ENCODE data around the gene ZMPSTE24. TPM values are rescaled to one million over a fixed set of nuclear protein-coding genes. Genes with fewer than 3 reads are reported as not detected.

Gene ZMPSTE24
- total and polyA plus RNA-seq, 2 of the 4 experiments (the other 2 are of a cell fraction) = 21.0 to 28.9 TPM

DNA sequence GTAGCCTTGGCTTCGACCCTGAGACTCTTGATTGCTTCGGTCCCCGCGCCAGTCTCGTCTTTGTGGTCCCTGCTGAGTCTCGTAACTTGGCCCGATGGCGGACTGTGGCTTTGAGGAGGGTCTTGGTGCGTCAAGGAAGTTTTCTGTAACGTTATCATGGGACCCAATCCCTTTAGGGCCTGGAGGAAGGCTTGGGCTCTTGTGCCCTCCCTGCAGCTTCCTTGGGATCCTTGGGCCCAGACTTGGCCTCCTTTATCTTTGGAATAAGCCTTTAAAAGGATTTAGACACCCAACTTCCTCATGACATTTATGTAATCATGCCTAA is 371 bp downstream of the ZMPSTE24 start:
- dilution Hi-C loops (cut with HindIII; ENCODE audit: low sequenced_read_pairs, unreplicated experiment) (no loop called here), in situ Hi-C loops (cut with MboI; ENCODE audit: low sequenced_read_pairs) (no loop called here), intact Hi-C loops (cut with micrococcal nuclease) (loop anchor here (1.0 to 10.0 kb wide), 3 partner anchors 97 to 180 kb away; partner anchors contain the start of gene RLF)
- peaks cover 2% of the 10 kb centered on the region; the same call in 1 of the 2 replicates for H3K4me1 ChIP-seq (ENCODE audit: control insufficient read depth, insufficient read depth, low read length)
- H4K91ac ChIP-seq (ENCODE audit: insufficient read depth, low read depth, low read length) = peak overlapping the region; percentile 74
- peak overlapping the region; percentile 63 for H2AK5ac ChIP-seq (ENCODE audit: low read depth, low read length)
- H3K36me3 ChIP-seq (ENCODE audit: control insufficient read depth, insufficient read depth, low read length) = peaks cover 11% of the 10 kb centered on the region
- ChIA-PET POLR2A (ENCODE audit: unreplicated experiment) (interaction anchor here (0.6 kb wide), 1 partner anchor 80 kb away, joined by 3 read pairs; no protein-coding TSS in a partner anchor), CTCF (no interaction called here)
- peak overlapping the region; percentile 86 for H3K4me2 ChIP-seq (ENCODE audit: low read depth, low read length)
- peak overlapping the region; percentile 72 for H2AK9ac ChIP-seq (replicated peaks; ENCODE audit: low read depth, low read length, poor library complexity)
- H3K9me1 ChIP-seq (ENCODE audit: insufficient read depth, low read length) = peaks cover 5% of the 10 kb centered on the region; the same call in 1 of the 2 replicates
- H3K18ac ChIP-seq (ENCODE audit: low read depth, low read length) = peak overlapping the region; percentile 8
- H3K4ac ChIP-seq (ENCODE audit: low read depth, low read length) = peak overlapping the region; percentile 88
- TF ChIP-seq RFX5 (IDR thresholded peaks at IDR 0.05; ENCODE audit: low read depth, low read length) (no peak), RCOR1 (IDR thresholded peaks at IDR 0.05; ENCODE audit: insufficient replicate concordance, low read length) (no peak), CHD1 (IDR thresholded peaks at IDR 0.05; ENCODE audit: low read depth, low read length) (no peak), BHLHE40 (IDR thresholded peaks at IDR 0.05; ENCODE audit: low read depth, low read length) (no peak), MXI1 (IDR thresholded peaks at IDR 0.05; ENCODE audit: borderline replicate concordance, low read depth, low read length) (no peak), SMC3 (IDR thresholded peaks at IDR 0.05; ENCODE audit: low read depth, low read length) (no peak), FOS (IDR thresholded peaks at IDR 0.05; ENCODE audit: low read depth, low read length) (no peak), POLR2A (IDR thresholded peaks at IDR 0.05; ENCODE audit: low read depth, low read length) (no peak), MAFK (IDR thresholded peaks at IDR 0.05; ENCODE audit: low read depth, low read length) (no peak), CEBPB (IDR thresholded peaks at IDR 0.05; ENCODE audit: low read depth, low read length) (no peak), MAZ (IDR thresholded peaks at IDR 0.05; ENCODE audit: borderline replicate concordance, low read depth, low read length) (no peak)
- TF ChIP-seq, protein P1, sequence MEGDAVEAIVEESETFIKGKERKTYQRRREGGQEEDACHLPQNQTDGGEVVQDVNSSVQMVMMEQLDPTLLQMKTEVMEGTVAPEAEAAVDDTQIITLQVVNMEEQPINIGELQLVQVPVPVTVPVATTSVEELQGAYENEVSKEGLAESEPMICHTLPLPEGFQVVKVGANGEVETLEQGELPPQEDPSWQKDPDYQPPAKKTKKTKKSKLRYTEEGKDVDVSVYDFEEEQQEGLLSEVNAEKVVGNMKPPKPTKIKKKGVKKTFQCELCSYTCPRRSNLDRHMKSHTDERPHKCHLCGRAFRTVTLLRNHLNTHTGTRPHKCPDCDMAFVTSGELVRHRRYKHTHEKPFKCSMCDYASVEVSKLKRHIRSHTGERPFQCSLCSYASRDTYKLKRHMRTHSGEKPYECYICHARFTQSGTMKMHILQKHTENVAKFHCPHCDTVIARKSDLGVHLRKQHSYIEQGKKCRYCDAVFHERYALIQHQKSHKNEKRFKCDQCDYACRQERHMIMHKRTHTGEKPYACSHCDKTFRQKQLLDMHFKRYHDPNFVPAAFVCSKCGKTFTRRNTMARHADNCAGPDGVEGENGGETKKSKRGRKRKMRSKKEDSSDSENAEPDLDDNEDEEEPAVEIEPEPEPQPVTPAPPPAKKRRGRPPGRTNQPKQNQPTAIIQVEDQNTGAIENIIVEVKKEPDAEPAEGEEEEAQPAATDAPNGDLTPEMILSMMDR (conservative IDR thresholded peaks at IDR 0.05; ENCODE audit: low read depth, low read length) = no peak
- BruUV-seq (replicated peaks) = no TSS peak
- H3K14ac ChIP-seq (replicated peaks; ENCODE audit: low read depth, low read length) = peak overlapping the region; percentile 85
- no peaks in the 10 kb centered on the region for H3K9me3 ChIP-seq (ENCODE audit: control insufficient read depth, insufficient read depth, low read length)
- H2BK5ac ChIP-seq (ENCODE audit: low read depth, low read length, poor library complexity, severe bottlenecking) = peak overlapping the region; percentile 63
- peak overlapping the region; percentile 91 for H3K23ac ChIP-seq (ENCODE audit: low read depth, low read length)
- no peak overlapping the region for H2BK20ac ChIP-seq (ENCODE audit: low read depth, low read length)
- peak overlapping the region; percentile 59 for H4K5ac ChIP-seq (ENCODE audit: low read depth, low read length)
- peaks cover 35 to 58% of the 10 kb centered on the region in 2 experiments for H3K79me1 ChIP-seq (ENCODE audit: low read depth in 1 of 2, low read length in 2 of 2)
- H3K27ac ChIP-seq (ENCODE audit: insufficient read depth, low read length) = peak overlapping the region; percentile 78
- WGBS, 2 experiments (ENCODE audit: extremely low coverage in 2 of 2, insufficient read length in 1 of 2) = no CpG with 5 or more reads among the region's 10 CpGs
- H2BK15ac ChIP-seq (ENCODE audit: low read depth, low read length) = no peak overlapping the region; the same call in 2 of the 3 replicates
- H3K56ac ChIP-seq (ENCODE audit: extremely low read depth, insufficient read depth, low read length) = peak overlapping the region; percentile 76
- peak overlapping the region; percentile 92 for H3K9ac ChIP-seq (ENCODE audit: low read depth, low read length)
- no peaks in the 10 kb centered on the region; the same call in 1 of the 2 replicates for H4K20me1 ChIP-seq (ENCODE audit: insufficient read depth, low read length)
- ATAC-seq (ENCODE audit: low read depth) (peak; percentile 8), DNase-seq (peak; percentile 23)
- H2BK120ac ChIP-seq (ENCODE audit: low read depth, low read length) = peak overlapping the region; percentile 7; the same call in 1 of the 2 replicates
- peak overlapping the region; percentile 92 for H2AFZ ChIP-seq (replicated peaks; ENCODE audit: low read length, poor library complexity)
- H4K8ac ChIP-seq (ENCODE audit: low read depth in 2 of 2, low read length in 2 of 2) = peak overlapping the region; percentile 79 to 95
- peak overlapping the region; percentile 81 for H3K4me3 ChIP-seq (ENCODE audit: insufficient read depth, low read depth, low read length)
- no peaks in the 10 kb centered on the region for H3K27me3 ChIP-seq (ENCODE audit: control insufficient read depth, insufficient read depth, low read length)
